ENCODE data around the gene AP3D1. TPM values are rescaled to one million over a fixed set of nuclear protein-coding genes. Genes with fewer than 3 reads are reported as not detected.
A peak's percentile ranks its signal among the peaks of the same experiment; 100 is the strongest.

AP3D1 gene
- total and polyA plus RNA-seq, 7 donors: 51.5 to 120 (median 81.3) TPM

GRCh38 chr19:2079865-2080301 lies 71.5 kb downstream of the AP3D1 start:
- intact Hi-C loops (cut with DNase I): loop anchor here in 1 of 2 donors (5.0 kb wide), 1 partner anchor 153 kb away; no protein-coding TSS in a partner anchor
- 84 to 88% (median 87%) methylated on average over 23 of the region's 23 CpGs for WGBS, 3 donors

GRCh38 chr19:2079076-2079864 lies 72.1 kb downstream of the AP3D1 start:
- peak in 1 of 2 donors; percentile 48 for DNase-seq
- no peak for TF ChIP-seq CTCF (IDR thresholded peaks at IDR 0.05)
- intact Hi-C loops (cut with DNase I): loop anchor here in 1 of 2 donors (5.0 kb wide), 1 partner anchor 152 kb away; no protein-coding TSS in a partner anchor
- 91 to 92% (median 91%) methylated on average over 32 of the region's 32 CpGs for WGBS, 3 donors
- H3K36me3 ChIP-seq (ENCODE audit: insufficient read depth in 1 of 2, low read depth in 1 of 2): peaks cover 2 to 82% of the 10 kb centered on the region in 2 donors
- H3K4me1 ChIP-seq: no peaks in the 10 kb centered on the region
- H3K27ac ChIP-seq: no peak overlapping the region
- H3K4me3 ChIP-seq: no peak overlapping the region
- H3K9me3 ChIP-seq: no peaks in the 10 kb centered on the region
- H3K27me3 ChIP-seq (ENCODE audit: insufficient read depth in 3 of 3, low read length in 2 of 3): no peaks in the 10 kb centered on the region
- ATAC-seq: no peak

More at GRCh38 chr19:2079865-2080301, 71.5 kb downstream of the AP3D1 start:
- Histone ChIP-seq H3K4me1 (no peaks in the 10 kb centered on the region), H3K27me3 (ENCODE audit: insufficient read depth in 3 of 3, low read length in 2 of 3) (no peaks in the 10 kb centered on the region), H3K27ac (no peak overlapping the region), H3K36me3 (ENCODE audit: insufficient read depth in 1 of 2, low read depth in 1 of 2) (peaks cover 2 to 78% of the 10 kb centered on the region in 2 donors), H3K4me3 (no peak overlapping the region), H3K9me3 (no peaks in the 10 kb centered on the region)
- peak in 1 of 4 donors; percentile 10 for ATAC-seq
- no peak for TF ChIP-seq CTCF (IDR thresholded peaks at IDR 0.05)
- no peak for DNase-seq

GRCh38 chr19:2077833-2078619 lies 73.3 kb downstream of the AP3D1 start:
- peaks cover 2 to 87% of the 10 kb centered on the region in 2 donors for H3K36me3 ChIP-seq (ENCODE audit: insufficient read depth in 1 of 2, low read depth in 1 of 2)
- H3K27ac ChIP-seq: no peak overlapping the region
- 95 to 97% (median 95%) methylated on average over 44 of the region's 44 CpGs for WGBS, 3 donors
- TF ChIP-seq CTCF (IDR thresholded peaks at IDR 0.05): no peak
- ATAC-seq (no peak), DNase-seq (peak in 1 of 2 donors; percentile 44)
- H3K9me3 ChIP-seq: no peaks in the 10 kb centered on the region
- H3K27me3 ChIP-seq (ENCODE audit: insufficient read depth in 3 of 3, low read length in 2 of 3): no peaks in the 10 kb centered on the region
- H3K4me1 ChIP-seq: no peaks in the 10 kb centered on the region
- H3K4me3 ChIP-seq: no peak overlapping the region
- intact Hi-C loops (cut with DNase I): loop anchor here in 1 of 2 donors (5.0 kb wide), 1 partner anchor 151 kb away; no protein-coding TSS in a partner anchor

- Histone ChIP-seq H3K4me3 (no peak overlapping the region), H3K36me3 (ENCODE audit: insufficient read depth in 1 of 2, low read depth in 1 of 2) (peaks cover 2 to 88% of the 10 kb centered on the region in 2 donors)
- no peak for TF ChIP-seq CTCF (IDR thresholded peaks at IDR 0.05)
Measured at GRCh38 chr19:2077398-2077797, 74.0 kb downstream of the AP3D1 start.

More at GRCh38 chr19:2077398-2077797, 74.0 kb downstream of the AP3D1 start:
- no peak for DNase-seq
- no peak overlapping the region for H3K27ac ChIP-seq
- no peaks in the 10 kb centered on the region for H3K4me1 ChIP-seq
- no peaks in the 10 kb centered on the region for H3K27me3 ChIP-seq (ENCODE audit: insufficient read depth in 3 of 3, low read length in 2 of 3)
- no peaks in the 10 kb centered on the region for H3K9me3 ChIP-seq
- ATAC-seq: no peak
- intact Hi-C loops (cut with DNase I): loop anchor here in 1 of 2 donors (5.0 kb wide), 1 partner anchor 150 kb away; no protein-coding TSS in a partner anchor
- 91 to 96% (median 93%) methylated on average over 7 of the region's 7 CpGs for WGBS, 3 donors
